SK-N-MC (cell line): ENCODE data around the gene BHMT2.

Experiments used
- DNase-seq: peaks from one replicate; pipeline ENCODE4 v3.0.0-alpha.2; 2011; ENCODE audit warnings: low read depth, low spot score
- H3K27ac ChIP-seq: fragments of 200-600 bp; sonication (generic); 2 replicates; pipeline ENCODE4 v1.5.1; 2016; ENCODE audit warnings: mixed run types
- H3K36me3 ChIP-seq: fragments of 200-600 bp; sonication (generic); 2 replicates; pipeline ENCODE4 v1.6.1; 2017; ENCODE audit warnings: antibody characterized with exemption, low read length, mixed read lengths; ENCODE audit not compliant: insufficient read depth
- H3K4me3 ChIP-seq: fragments of 200-600 bp; sonication (generic); 2 replicates; pipeline ENCODE4 v1.5.1; 2016
- H3K9ac ChIP-seq: fragments of 200-600 bp; sonication (generic); 2 replicates; pipeline ENCODE4 v1.8.0; 2017; ENCODE audit warnings: mixed run types, mixed read lengths; ENCODE audit not compliant: insufficient read length
- H3K9me3 ChIP-seq: fragments of 200-600 bp; sonication (generic); 2 replicates; pipeline ENCODE4 v1.6.1; 2017; ENCODE audit warnings: low read depth, mild to moderate bottlenecking, antibody characterized with exemption, low read length, moderate library complexity, mixed read lengths
- EZH2 ChIP-seq: fragments of 200-600 bp; sonication (generic); IDR thresholded peaks from one replicate; pipeline ENCODE4 v1.6.1; 2017; ENCODE audit warnings: antibody characterized with exemption
- FOXP2 ChIP-seq: optimal IDR thresholded peaks from 2 replicates; pipeline ENCODE3; 2011; ENCODE audit warnings: mild to moderate bottlenecking, moderate library complexity; ENCODE audit not compliant: insufficient read depth; ENCODE audit errors: extremely low read length, control extremely low read depth
- POLR2AphosphoS5 ChIP-seq: IDR thresholded peaks from 2 replicates; pipeline ENCODE4 v1.6.1; 2012; ENCODE audit warnings: mild to moderate bottlenecking, low read depth, low read length, borderline replicate concordance

Gene BHMT2

GRCh38 chr5:79048437-79048836 is 21.1 kb upstream of the BHMT2 start:
- TF ChIP-seq EZH2 (no peak), FOXP2 (no peak), POLR2AphosphoS5 (no peak)
- Histone ChIP-seq H3K9me3 (no peaks in the 10 kb centered on the region), H3K9ac (no peak overlapping the region), H3K27ac (no peak overlapping the region), H3K4me3 (no peak overlapping the region), H3K36me3 (no peaks in the 10 kb centered on the region)
- no peak for DNase-seq

DNA sequence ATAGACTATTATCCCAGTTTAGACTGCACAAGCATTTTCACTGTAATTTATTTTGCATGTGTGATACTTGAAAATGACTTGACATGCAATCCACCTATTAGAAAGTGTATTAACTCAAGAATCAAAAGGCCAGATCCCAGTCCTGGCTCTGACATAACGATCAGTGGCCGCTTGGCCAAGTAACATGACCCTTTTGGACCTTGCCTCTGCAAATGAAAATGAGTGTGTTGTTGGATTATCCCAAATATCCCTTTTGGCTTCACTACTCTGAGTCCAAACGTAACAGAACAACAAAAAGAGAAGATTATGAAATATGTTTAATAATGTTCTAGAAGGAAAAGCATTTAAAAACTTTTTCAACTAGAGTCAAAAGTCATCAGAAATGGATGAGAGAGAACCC is 19.1 kb upstream of the BHMT2 start:
- no peak for DNase-seq
- Histone ChIP-seq H3K9me3 (no peaks in the 10 kb centered on the region), H3K36me3 (no peaks in the 10 kb centered on the region), H3K9ac (no peak overlapping the region), H3K4me3 (no peak overlapping the region), H3K27ac (no peak overlapping the region)
- TF ChIP-seq EZH2 (no peak), POLR2AphosphoS5 (no peak), FOXP2 (no peak)

- no peaks in the 10 kb centered on the region for H3K36me3 ChIP-seq
- TF ChIP-seq EZH2 (no peak), POLR2AphosphoS5 (no peak), FOXP2 (no peak)
- H3K27ac ChIP-seq: no peak overlapping the region
- no peak for DNase-seq
- no peak overlapping the region for H3K4me3 ChIP-seq
- H3K9me3 ChIP-seq: no peaks in the 10 kb centered on the region
- no peak overlapping the region for H3K9ac ChIP-seq
Observed at GRCh38 chr5:79053321-79053720, 16.2 kb upstream of the BHMT2 start.

GRCh38 chr5:79055017-79055416 is 14.6 kb upstream of the BHMT2 start:
- TF ChIP-seq FOXP2: no peak
- no peak for TF ChIP-seq EZH2
- Histone ChIP-seq H3K4me3 (no peak overlapping the region), H3K9ac (no peak overlapping the region), H3K27ac (no peak overlapping the region), H3K9me3 (no peaks in the 10 kb centered on the region), H3K36me3 (no peaks in the 10 kb centered on the region)
- DNase-seq: no peak

DNA sequence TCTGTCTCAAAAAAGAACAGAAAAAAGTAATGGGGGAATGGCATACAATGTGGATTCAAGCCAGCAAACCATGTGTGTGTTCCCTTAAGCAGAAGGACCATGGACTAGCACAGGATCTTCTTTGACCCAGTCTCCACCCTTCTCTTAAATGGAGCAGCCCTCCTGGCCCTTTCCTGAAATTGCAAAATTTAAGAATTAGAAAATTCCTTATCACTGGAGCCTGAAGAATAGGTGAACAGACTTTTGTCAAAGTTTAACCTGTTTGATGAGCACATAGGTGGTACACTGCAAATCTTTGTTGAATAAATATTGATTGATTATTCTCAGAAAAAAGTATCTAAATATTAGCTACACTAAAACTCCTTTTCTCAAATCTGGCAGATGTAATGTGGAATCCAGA is 12.7 kb upstream of the BHMT2 start:
- DNase-seq: no peak
- TF ChIP-seq EZH2 (no peak), FOXP2 (no peak), POLR2AphosphoS5 (no peak)
- H3K4me3 ChIP-seq: no peak overlapping the region
- H3K36me3 ChIP-seq: no peaks in the 10 kb centered on the region
- no peak overlapping the region for H3K9ac ChIP-seq
- no peaks in the 10 kb centered on the region for H3K9me3 ChIP-seq
- H3K27ac ChIP-seq: no peak overlapping the region

DNA sequence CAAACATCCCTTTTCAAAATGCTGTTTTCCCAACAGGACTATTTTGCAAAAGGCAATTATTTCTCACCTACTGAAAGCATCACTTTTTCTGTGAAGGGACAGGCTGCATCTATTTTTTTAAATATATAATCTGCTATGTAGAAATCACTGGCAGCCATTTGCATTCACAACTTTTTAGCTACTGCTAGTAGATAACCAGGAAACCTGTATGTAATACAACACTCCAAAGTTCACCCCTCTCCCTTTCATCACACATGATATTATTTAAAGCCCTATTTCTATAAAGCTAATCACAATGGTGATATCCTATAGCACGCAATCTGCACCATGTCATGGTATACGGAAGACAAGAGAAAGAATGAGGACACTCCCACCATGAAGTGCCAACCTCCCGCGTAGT is 9.9 kb upstream of the BHMT2 start:
- DNase-seq: no peak
- H3K9ac ChIP-seq: no peak overlapping the region
- H3K4me3 ChIP-seq: no peak overlapping the region
- no peaks in the 10 kb centered on the region for H3K9me3 ChIP-seq
- no peaks in the 10 kb centered on the region for H3K36me3 ChIP-seq
- TF ChIP-seq POLR2AphosphoS5 (no peak), EZH2 (no peak), FOXP2 (no peak)
- no peak overlapping the region for H3K27ac ChIP-seq

DNA sequence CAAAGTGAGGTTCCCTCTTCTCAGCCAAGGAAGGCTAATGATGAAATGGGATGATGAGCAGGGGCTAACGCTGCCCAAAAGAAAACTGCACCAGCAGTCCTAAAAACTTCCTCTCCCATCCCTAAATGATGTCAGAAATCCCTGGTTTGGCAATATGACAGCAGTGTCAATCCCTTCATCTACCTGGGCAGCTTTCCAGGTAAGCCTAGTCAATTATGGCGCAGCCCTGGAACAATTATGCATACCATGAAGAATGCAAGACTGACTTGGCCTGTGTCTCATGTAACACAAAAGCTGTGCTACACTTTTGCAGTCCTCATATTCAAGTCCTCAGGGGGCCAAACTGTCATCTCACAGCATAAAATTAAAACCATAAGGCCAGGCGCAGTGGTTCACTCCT is 7.1 kb upstream of the BHMT2 start:
- no peak for DNase-seq

DNA sequence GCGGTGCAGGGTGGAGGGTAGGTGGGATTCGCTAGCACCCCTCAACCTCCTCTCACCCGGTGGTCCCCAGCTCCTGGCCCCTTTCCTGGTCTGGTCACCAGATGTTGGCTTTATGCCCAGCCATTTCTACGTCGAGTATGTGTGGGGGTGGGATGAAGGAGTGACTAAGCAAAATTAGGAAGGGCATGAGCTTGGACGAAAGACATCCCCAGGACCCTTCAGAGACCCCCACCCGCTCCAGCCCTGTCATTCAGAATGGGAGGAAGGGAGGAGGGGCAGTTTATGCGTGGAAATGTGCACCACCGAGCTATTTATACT is 742 bp downstream of the BHMT2 start:
- Histone ChIP-seq H3K9me3 (no peaks in the 10 kb centered on the region), H3K9ac (peak overlapping the region; percentile 41), H3K4me3 (no peak overlapping the region), H3K36me3 (no peaks in the 10 kb centered on the region), H3K27ac (peak overlapping the region; percentile 74; the same call in 1 of the 2 replicates)
- TF ChIP-seq EZH2 (no peak), FOXP2 (no peak), POLR2AphosphoS5 (no peak)
- DNase-seq: no peak

More for the DNA sequence above, 7.1 kb upstream of the BHMT2 start:
- no peak overlapping the region for H3K27ac ChIP-seq
- no peaks in the 10 kb centered on the region for H3K36me3 ChIP-seq
- H3K9ac ChIP-seq: no peak overlapping the region
- no peak for TF ChIP-seq EZH2
- no peak for TF ChIP-seq POLR2AphosphoS5
- no peak for TF ChIP-seq FOXP2
- H3K9me3 ChIP-seq: no peaks in the 10 kb centered on the region
- H3K4me3 ChIP-seq: no peak overlapping the region

GRCh38 chr5:79074641-79075040 is 5.1 kb downstream of the BHMT2 start:
- no peaks in the 10 kb centered on the region for H3K9me3 ChIP-seq
- no peaks in the 10 kb centered on the region for H3K36me3 ChIP-seq
- no peak overlapping the region for H3K27ac ChIP-seq
- TF ChIP-seq POLR2AphosphoS5 (no peak), FOXP2 (no peak)
- no peak for DNase-seq
- H3K9ac ChIP-seq: no peak overlapping the region
- no peak overlapping the region for H3K4me3 ChIP-seq
